K562 (cell line): ENCODE results near the gene SNRNP70. TPM values are rescaled to one million over a fixed set of nuclear protein-coding genes. Genes with fewer than 3 reads are reported as not detected.
A peak's percentile ranks its signal among the peaks of the same experiment; 100 is the strongest.

ENCODE experiments used
- ARHGAP35 ChIP-seq: fragments of 450-650 bp; IDR thresholded peaks from 2 replicates; pipeline ENCODE4 v1.6.1; 2018; ENCODE audit not compliant: partially characterized antibody
- CBX1 ChIP-seq: sonication (generic); IDR thresholded peaks from 2 replicates; pipeline ENCODE4 v1.6.1; 2016; ENCODE audit warnings: antibody characterized with exemption, low read depth, mild to moderate bottlenecking
- EWSR1 ChIP-seq: fragments of 450-650 bp; IDR thresholded peaks from 2 replicates; pipeline ENCODE4 v1.6.1; 2018; ENCODE audit warnings: borderline replicate concordance, mild to moderate bottlenecking, low read depth, moderate library complexity; ENCODE audit not compliant: partially characterized antibody
- FOSL1 ChIP-seq: fragments of 200-800 bp; sonication (Bioruptor generic); conservative IDR thresholded peaks from 2 replicates; pipeline ENCODE4 v1.6.1; 2016; ENCODE audit warnings: missing genetic modification characterization, missing compliant biosample characterization
- HEY1 ChIP-seq: fragments of 250-450 bp; sonication (Bioruptor Pico); IDR thresholded peaks from 2 replicates; pipeline ENCODE4 v1.5.0; 2020; ENCODE audit warnings: mild to moderate bottlenecking, moderate library complexity, borderline replicate concordance
- HMGXB4 ChIP-seq: sonication (generic); formaldehyde crosslinking; IDR thresholded peaks from 2 replicates; pipeline ENCODE4 v1.8.1; 2023; ENCODE audit warnings: mild to moderate bottlenecking, missing genetic modification reagents
- MEF2A ChIP-seq: IDR thresholded peaks from 2 replicates; pipeline ENCODE4 v1.6.1; 2011; ENCODE audit warnings: low read depth, mild to moderate bottlenecking, low read length, moderate library complexity; ENCODE audit not compliant: control insufficient read depth
- PCBP2 ChIP-seq: fragments of 200-400 bp; formaldehyde crosslinking; IDR thresholded peaks from 2 replicates; pipeline ENCODE4 v1.6.1; 2018; ENCODE audit warnings: low read length, low read depth, mild to moderate bottlenecking, moderate library complexity; ENCODE audit not compliant: poor library complexity, severe bottlenecking
- RBM17 ChIP-seq: fragments of 200-400 bp; formaldehyde crosslinking; IDR thresholded peaks from 2 replicates; pipeline ENCODE4 v1.6.1; 2017; ENCODE audit warnings: low read depth, mild to moderate bottlenecking, low read length, borderline replicate concordance
- RREB1 ChIP-seq: fragments of 250-450 bp; sonication (Bioruptor Pico); IDR thresholded peaks from 2 replicates; pipeline ENCODE4 v1.4.0; 2020
- TCF7 ChIP-seq: sonication (generic); IDR thresholded peaks from 2 replicates; pipeline ENCODE4 v1.6.1; 2016; ENCODE audit warnings: antibody characterized with exemption, borderline replicate concordance
- TGIF2 ChIP-seq: sonication (generic); formaldehyde crosslinking; IDR thresholded peaks from 2 replicates; pipeline ENCODE4 v1.8.1; 2022; ENCODE audit warnings: mild to moderate bottlenecking, missing genetic modification reagents, moderate library complexity
- ZHX1 ChIP-seq: fragments of 150-350 bp; conservative IDR thresholded peaks from 2 replicates; pipeline ENCODE4 v1.6.1; 2014; ENCODE audit warnings: low read length
- ZNF12 ChIP-seq: sonication (generic); formaldehyde crosslinking; IDR thresholded peaks from 2 replicates; pipeline ENCODE4 v1.4.0; 2020; ENCODE audit warnings: mild to moderate bottlenecking, missing genetic modification reagents
- ZNF586 ChIP-seq: fragments of 450-650 bp; formaldehyde crosslinking; conservative IDR thresholded peaks from 2 replicates; pipeline ENCODE4 v1.4.0; 2020; ENCODE audit warnings: mild to moderate bottlenecking, moderate library complexity
- polyA plus RNA-seq, 8 experiments: library from polyadenylated mRNA; depleted of rRNA in 4 of 8; stranded (reverse) in 5 of 8; unstranded in 3 of 8; fragments of >200 nt; fragmentation: Nextera tagmentation in 2 of 8; fragmentation: Illumina TruSeq in 1 of 8; extraction: Ambion mirVana in 2 of 8; extraction: Trizol in 1 of 8; gene quantifications; 2 replicates each; pipeline versions ENCODE4 v1.2.1 to v1.2.3, GENCODE V29; 2011 to 2014; ENCODE audit warnings: inconsistent platforms in 1 of 8, missing spikeins in 1 of 8
- total RNA-seq, 7 experiments: library from RNA; depleted of rRNA in 6 of 7; stranded (reverse); fragments of >200 nt in 6 of 7; fragmentation: Illumina TruSeq in 2 of 7; extraction: Trizol in 2 of 7; gene quantifications; 2 replicates each; pipeline versions ENCODE4 v1.2.1 to v1.2.3, GENCODE V29; 2011 to 2021; ENCODE audit warnings: low replicate concordance in 1 of 7

SNRNP70 gene
- total and polyA plus RNA-seq, 9 of the 15 experiments (the other 6 are each of a cell fraction or from before 2014, with no cell fraction given): 2.8 to 496 (median 136) TPM

- TF ChIP-seq ZHX1 (no peak), ARHGAP35 (no peak), RBM17 (no peak), RREB1 (CRISPR knock-in tag) (peak; percentile 88; the same call in 1 of the 2 replicates), EWSR1 (no peak), ZNF12 (CRISPR knock-in tag) (no peak), HMGXB4 (CRISPR knock-in tag) (peak; percentile 91; the same call in 1 of the 2 replicates), TGIF2 (CRISPR knock-in tag) (no peak), ZNF586 (CRISPR knock-in tag) (no peak), MEF2A (no peak), TCF7 (no peak), FOSL1 (tag) (no peak; the same call in none of the 2 replicates), HEY1 (CRISPR knock-in tag) (no peak), PCBP2 (no peak), CBX1 (peak; percentile 83)
Measured at GRCh38 chr19:49085020-49085867, at the start of gene SNRNP70 (continued).
